Measurements from ENCODE around the gene DOCK4. TPM values are rescaled to one million over a fixed set of nuclear protein-coding genes. Genes with fewer than 3 reads are reported as not detected.

The DOCK4 gene
- total RNA-seq, 1 experiment from 2014 or later = 4.9 TPM

DNA sequence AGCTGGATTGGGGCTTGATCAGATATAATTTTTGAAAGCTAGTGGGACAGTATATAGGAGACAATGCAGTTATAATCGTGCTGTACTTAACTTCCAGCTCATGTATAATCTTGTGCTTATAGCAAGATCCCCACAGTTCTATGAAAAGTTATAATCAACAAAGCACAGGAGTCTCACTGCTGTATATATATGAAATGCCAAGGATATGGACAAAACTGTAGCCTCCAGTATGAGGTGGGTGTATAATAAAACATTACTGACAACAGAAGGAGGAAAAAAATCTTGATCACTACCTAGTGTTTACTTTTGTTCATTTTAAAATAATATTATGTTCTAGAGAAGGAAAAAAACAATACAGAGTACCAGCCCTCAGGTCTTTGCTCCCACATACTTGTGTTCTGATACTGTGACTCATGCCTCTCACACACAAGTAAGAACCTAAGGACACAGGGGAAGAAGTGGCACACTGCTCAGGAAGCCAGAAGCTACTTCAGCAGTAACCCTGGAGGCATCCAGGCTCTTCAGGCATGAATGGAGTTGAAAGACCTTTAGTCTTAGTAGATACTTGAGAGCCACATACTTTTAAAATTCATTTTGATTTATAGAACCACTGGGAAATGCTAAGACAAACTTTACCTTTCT is 378.2 kb downstream of the DOCK4 start:
- WGBS (ENCODE audit: extremely low coverage, insufficient read length, low lambda C conversion rate) = no CpG with 5 or more reads among the region's 1 CpG
- Histone ChIP-seq H4K8ac (replicated peaks; ENCODE audit: insufficient read length, low read depth, low read length) (no peak overlapping the region), H2BK20ac (ENCODE audit: low read depth, low read length, poor library complexity, severe bottlenecking) (no peak overlapping the region), H4K5ac (ENCODE audit: insufficient read length, low read depth, low read length) (no peak overlapping the region), H3K9me3 (ENCODE audit: control insufficient read depth, low read depth, low read length) (no peaks in the 10 kb centered on the region), H3T11ph (ENCODE audit: low read length) (no peak overlapping the region), H3K9ac (ENCODE audit: extremely low read depth, insufficient read length, low read length) (no peak overlapping the region), H3K4ac (ENCODE audit: low read depth, low read length) (no peak overlapping the region), H2BK120ac (ENCODE audit: low read depth, low read length, poor library complexity, severe bottlenecking) (no peak overlapping the region), H3K4me2 (ENCODE audit: insufficient read depth, insufficient read length, low read length) (no peak overlapping the region), H4K20me1 (ENCODE audit: control insufficient read depth, insufficient read depth, insufficient read length) (no peaks in the 10 kb centered on the region), H3K79me1 (ENCODE audit: insufficient read depth, low read depth, low read length, poor library complexity, severe bottlenecking) (no peaks in the 10 kb centered on the region), H4K91ac (ENCODE audit: insufficient read length, low read depth, low read length) (no peak overlapping the region), H2AFZ (ENCODE audit: low read length) (no peak overlapping the region), H3K27me3 (ENCODE audit: insufficient read depth, low read length) (no peaks in the 10 kb centered on the region), H2BK15ac (ENCODE audit: low read depth, low read length) (no peak overlapping the region), H3K23ac (ENCODE audit: insufficient read length, low read depth, low read length) (no peak overlapping the region), H3K18ac (ENCODE audit: insufficient read length, low read depth, low read length) (no peak overlapping the region), H3K23me2 (ENCODE audit: insufficient read length, low read depth, low read length, poor library complexity, severe bottlenecking) (no peaks in the 10 kb centered on the region), H3K56ac (ENCODE audit: insufficient read length, low read depth, low read length) (no peak overlapping the region), H3K79me2 (ENCODE audit: insufficient read depth, low read length) (no peaks in the 10 kb centered on the region), H2AK5ac (ENCODE audit: insufficient read length, low read length) (no peak overlapping the region), H2BK12ac (ENCODE audit: insufficient read length, low read depth, low read length) (no peak overlapping the region), H3K27ac (ENCODE audit: insufficient read length, low read depth, low read length) (no peak overlapping the region), H2BK5ac (ENCODE audit: insufficient read length, low read length) (no peak overlapping the region), H3K4me1 (ENCODE audit: insufficient read depth, low read length) (no peaks in the 10 kb centered on the region), H3K14ac (ENCODE audit: insufficient read depth, low read length) (no peak overlapping the region)
- Mint-ChIP-seq H3K9me3 (no peaks in the 10 kb centered on the region), H3K27me3 (ENCODE audit: low read depth) (no peaks in the 10 kb centered on the region), H3K27ac (no peak overlapping the region), H3K4me1 (no peaks in the 10 kb centered on the region), H3K36me3 (ENCODE audit: insufficient read depth in 1 of 3, low read depth in 3 of 3) (peaks cover 0 to 3% (median 0%) of the 10 kb centered on the region in 3 experiments; a peak in 1 of 7 replicates), H3K4me3 (no peak overlapping the region)
- DNase-seq = no peak
- TF ChIP-seq, protein P1, sequence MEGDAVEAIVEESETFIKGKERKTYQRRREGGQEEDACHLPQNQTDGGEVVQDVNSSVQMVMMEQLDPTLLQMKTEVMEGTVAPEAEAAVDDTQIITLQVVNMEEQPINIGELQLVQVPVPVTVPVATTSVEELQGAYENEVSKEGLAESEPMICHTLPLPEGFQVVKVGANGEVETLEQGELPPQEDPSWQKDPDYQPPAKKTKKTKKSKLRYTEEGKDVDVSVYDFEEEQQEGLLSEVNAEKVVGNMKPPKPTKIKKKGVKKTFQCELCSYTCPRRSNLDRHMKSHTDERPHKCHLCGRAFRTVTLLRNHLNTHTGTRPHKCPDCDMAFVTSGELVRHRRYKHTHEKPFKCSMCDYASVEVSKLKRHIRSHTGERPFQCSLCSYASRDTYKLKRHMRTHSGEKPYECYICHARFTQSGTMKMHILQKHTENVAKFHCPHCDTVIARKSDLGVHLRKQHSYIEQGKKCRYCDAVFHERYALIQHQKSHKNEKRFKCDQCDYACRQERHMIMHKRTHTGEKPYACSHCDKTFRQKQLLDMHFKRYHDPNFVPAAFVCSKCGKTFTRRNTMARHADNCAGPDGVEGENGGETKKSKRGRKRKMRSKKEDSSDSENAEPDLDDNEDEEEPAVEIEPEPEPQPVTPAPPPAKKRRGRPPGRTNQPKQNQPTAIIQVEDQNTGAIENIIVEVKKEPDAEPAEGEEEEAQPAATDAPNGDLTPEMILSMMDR (conservative IDR thresholded peaks at IDR 0.05) = no peak
